Inflammatory macrophage treated with lipopolysaccharide for 4 hours (primary cell): Measurements from ENCODE around the gene IGSF23.

ENCODE experiments used
- DNase-seq: peaks from one replicate; pipeline ENCODE4 v3.0.0-alpha.2; 2020

IGSF23 gene

DNA sequence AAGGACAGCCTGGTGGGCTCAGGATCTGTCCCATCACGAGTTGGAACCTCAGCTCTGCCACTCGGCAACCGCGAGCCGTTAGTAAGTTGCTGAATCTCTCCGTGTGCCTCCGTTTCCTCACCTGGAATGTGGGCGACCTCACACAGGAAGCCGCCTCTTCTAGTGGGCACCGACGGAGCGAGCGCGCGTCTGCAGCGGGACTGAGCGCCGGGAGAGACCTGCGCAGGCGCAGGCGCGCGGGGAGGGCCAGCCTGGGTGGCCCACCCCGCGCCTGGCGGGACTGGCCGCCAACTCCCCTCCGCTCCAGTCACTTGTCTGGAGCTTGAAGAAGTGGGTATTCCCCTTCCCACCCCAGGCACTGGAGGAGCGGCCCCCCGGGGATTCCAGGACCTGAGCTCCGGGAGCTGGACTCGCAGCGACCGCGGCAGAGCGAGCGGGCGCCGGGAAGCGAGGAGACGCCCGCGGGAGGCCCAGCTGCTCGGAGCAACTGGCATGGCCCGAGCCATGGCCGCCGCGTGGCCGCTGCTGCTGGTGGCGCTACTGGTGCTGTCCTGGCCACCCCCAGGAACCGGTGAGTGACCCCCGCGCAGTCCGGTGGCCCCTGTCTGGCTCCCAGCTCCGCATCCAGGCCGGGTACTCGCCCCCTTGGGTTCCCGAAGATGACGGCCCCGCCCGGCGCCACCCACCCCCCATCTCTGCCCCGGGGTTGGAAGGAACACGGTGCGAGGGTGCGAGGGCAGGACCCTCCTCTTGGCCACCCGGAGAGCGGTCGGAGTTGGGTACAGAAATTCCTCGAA, 30.4 kb downstream of the IGSF23 start, which contains the start of gene PVR:
TSS of gene PVR (plus strand) at position 306 of the 797 bp plus-strand sequence. CDS start at position 493, 187 bp downstream.
- peak; percentile 77 for DNase-seq

DNA sequence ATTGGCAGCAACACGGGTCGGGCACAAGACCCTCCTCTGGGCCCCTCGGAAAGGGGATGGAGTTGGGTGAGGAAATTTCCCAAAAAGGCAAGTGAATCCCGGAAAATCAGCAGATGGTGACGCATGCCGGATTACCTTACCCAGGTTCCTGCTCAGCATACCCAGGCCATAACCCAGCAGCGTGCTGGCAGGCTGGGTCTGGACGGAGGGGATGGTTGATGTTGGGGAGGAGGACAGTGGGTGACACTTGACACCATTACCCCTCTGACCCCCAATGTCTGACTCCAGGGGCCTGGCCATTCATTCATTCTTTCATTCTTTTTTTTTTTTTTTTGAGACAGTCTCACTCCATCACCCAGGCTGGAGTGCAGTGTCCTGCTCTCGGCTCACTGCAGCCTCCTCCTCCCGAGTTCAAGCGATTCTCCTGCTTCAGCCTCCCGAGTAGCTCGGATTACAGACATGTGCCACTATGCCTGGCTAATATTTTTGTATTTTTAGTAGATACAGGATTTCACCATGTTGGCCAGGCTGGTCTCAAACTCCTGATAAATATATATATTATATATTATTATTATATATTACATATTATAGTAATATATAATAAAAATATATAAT, 31.1 kb downstream of the IGSF23 start:
- DNase-seq = no peak

DNA sequence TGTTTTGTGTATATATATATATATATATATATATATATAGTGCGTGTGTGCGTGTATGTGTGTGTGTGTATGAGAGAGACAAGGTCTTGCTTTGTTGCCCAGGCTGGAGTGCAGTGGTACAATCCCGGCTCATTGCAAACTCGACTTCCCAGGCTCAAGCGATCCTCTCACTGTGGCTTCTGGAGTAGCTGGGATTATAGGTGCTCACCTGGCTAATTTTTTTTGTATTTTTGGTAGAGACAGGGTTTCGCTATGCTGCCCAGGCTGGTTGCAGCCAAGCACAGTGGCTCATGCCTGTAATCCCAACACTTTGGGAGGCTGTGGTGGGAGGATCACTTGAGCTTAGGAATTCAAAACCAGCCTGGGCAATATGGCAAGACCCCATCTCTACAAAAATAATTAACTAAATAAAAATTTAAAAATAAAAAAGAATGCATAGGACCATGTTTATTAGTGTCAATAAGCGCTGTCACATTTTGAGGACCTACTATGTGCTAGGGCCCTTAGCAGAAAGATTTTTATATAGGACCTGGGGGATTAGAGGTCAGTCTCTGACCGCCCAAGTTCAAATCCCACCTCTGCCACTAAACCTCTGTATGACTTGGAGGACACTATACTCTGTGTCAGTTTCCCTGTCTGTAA, 32.2 kb downstream of the IGSF23 start:
- DNase-seq = no peak

DNA sequence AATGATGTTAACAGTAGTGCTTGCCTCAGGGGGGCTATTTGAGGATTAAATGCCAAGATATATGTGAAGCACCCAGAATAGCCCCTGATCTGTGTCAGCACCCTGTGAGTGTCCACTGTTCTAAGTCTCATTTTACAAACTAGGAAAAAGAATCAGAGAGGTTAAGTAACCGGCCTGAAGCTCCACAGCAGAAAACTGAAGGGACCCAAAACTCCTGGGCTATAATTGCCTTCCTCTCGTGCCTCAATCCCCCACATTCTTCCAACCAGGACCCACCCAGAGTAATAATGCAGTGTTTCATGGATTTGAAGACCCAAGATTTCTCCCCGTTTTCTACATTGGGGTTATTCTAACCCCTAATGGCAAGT, 32.7 kb downstream of the IGSF23 start:
- no peak for DNase-seq

DNA sequence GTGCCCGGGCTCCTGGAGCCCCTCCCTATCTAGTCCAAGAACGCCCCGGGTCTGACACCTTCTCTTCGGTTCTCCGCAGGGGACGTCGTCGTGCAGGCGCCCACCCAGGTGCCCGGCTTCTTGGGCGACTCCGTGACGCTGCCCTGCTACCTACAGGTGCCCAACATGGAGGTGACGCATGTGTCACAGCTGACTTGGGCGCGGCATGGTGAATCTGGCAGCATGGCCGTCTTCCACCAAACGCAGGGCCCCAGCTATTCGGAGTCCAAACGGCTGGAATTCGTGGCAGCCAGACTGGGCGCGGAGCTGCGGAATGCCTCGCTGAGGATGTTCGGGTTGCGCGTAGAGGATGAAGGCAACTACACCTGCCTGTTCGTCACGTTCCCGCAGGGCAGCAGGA, 33.8 kb downstream of the IGSF23 start:
- no peak for DNase-seq

DNA sequence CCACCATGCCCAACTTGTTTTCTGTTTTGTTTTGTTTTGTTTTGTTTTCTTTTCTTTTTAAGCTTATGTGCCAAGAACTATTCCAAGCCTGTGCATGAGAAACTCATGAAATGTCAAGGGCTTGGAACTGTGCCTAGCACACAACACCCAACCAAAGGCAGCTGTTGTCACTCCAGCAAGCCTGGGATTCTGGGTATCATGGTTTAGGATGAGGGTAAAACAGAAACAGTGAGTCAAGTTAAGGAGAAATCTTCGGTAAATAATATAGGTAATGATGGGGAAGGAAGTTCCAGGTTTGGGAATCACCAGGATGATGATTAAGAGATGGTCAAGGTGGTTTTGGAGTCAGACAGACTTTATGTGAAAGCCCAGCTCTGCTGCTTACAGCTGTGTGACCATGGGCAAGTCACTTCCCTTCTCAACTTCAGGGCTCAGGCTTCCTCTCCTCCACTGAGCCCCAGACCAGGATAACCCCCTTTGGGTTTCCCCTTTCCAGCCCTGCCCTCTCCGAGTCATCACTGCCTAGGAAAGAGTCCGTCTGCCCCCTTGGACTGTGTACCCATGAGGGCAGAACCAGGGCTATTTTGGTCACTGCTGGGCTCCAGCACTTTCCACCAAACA, 35.4 kb downstream of the IGSF23 start:
- DNase-seq = peak; percentile 69

DNA sequence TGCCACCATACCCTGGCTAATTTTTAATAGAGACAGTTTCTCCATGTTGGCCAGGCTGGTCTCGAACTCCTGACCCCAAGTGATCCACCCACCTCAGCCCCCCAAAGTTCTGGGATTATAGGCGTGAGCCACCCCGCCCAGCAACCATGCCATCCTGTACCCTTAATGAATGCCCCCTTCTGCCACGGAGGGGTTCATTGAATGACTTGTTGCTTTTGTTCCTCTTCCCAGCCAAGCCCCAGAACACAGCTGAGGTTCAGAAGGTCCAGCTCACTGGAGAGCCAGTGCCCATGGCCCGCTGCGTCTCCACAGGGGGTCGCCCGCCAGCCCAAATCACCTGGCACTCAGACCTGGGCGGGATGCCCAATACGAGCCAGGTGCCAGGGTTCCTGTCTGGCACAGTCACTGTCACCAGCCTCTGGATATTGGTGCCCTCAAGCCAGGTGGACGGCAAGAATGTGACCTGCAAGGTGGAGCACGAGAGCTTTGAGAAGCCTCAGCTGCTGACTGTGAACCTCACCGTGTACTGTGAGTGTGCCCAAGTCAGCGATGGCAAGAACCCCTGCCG, 36.3 kb downstream of the IGSF23 start:
- DNase-seq = no peak

DNA sequence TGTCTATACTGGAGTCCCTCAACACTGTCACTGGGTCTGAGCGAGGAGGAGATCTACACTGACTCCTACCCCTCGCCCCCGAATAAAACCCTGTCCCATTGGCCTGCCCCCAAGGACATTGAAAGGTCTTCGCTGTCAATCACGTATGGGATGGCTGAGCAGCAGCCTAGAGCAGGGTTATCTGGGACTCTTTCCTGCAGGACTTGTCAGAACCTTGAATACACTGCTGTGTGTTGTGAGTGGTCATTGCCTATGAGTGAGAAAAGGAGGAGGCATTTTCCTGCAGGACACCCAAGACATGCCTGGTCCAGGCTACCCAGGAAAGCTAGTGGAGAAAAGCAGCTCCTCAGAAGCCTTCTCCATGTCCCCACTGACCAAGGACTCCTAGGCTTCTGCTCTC, 40.0 kb downstream of the IGSF23 start:
- no peak for DNase-seq

DNA sequence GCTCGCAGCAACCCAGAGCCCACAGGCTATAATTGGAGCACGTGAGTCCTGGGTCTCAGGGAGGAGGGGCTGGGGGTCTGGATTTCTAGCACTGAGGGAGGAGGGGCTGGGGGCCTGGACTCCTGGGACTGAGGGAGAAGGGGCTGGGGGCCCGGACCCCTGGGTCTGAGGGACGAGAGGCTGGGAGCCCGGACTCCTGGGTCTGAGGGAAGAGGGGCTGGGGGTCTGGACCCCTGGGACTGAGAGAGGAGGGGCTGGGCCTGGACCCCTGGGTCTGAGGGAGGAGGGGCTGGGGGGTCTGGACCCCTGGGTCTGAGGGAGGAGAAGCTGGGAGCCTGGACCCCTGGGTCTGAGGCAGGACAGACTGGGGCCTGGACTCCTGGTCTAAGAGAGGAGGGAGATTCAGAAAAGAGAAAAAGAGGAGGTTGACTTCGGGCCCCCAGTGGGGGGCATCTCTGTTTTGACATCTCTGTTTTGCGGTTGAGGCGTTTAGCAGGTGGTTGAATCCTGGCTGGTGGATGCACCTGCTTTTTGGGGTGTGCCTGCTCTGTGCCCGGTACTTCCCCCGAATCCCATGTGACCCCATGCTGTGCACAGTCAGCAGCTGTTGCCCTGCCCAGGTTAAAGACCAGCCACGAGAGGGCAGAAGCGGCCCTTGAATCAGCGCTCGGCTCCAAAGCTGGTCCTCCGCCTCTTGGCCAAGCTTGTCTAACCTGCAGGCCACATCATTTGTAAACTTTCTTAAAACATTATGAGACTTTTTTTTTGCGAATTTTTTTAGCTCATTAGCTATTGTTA, 40.8 kb downstream of the IGSF23 start:
- DNase-seq = peak; percentile 81

DNA sequence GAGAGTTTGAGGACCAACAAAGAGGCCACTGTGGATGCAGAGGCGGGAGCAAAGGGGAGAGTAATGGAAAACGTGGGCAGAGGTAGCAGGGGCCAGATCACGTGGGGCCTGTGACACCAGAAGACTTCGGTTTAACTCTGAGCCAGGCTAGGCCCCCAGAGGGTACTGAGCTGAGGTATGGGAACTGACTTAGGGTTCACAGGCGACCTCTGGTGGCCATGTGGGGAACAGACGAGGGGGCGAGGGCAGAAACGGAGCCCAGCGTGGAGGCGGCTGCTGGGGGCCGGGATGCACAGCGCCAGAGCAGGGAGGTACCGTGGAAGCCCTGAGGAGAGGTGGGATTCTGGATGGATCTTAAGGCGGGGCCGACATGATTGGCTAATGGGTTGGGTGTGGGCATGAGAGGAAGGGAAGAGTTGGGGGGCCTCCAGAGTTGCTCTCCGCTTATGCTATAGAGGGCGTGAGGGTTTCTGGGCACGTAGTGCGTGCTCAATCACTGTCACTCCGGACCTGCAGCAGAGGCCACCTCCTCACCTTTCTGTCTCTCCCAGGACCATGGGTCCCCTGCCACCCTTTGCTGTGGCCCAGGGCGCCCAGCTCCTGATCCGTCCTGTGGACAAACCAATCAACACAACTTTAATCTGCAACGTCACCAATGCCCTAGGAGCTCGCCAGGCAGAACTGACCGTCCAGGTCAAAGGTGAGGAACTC, 44.0 kb downstream of the IGSF23 start:
- peak; percentile 49 for DNase-seq

DNA sequence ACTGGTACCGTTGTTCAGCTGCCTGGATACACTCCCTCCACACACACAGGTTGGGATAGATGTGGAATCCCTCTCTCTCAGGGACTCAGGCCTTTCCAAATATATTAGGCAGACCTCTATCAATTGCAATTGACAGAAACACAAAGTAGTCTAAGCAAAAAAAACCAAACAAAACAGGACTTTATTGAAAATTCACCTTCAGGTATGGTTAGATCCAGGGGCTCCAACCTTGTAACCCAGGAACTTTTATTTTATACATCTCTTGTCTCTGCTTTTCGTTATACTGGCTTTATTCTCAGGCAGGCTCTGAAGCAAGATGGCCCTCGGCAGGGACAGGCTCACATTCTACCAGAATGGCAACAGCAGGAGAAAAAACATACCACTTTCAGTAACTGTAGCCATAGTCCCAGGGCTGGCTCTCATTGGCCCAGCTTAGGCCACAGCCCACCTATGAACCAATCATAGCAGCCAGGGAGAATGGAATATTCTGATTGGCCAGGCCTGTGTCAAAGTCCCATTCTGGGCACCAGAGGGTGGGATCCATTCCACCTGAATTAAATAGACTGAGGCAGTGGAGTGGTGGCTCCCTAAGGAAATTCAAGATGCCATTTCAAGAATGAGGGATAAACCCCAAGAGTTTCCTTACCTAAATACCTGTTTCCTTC, 44.8 kb downstream of the IGSF23 start:
- DNase-seq = no peak

DNA sequence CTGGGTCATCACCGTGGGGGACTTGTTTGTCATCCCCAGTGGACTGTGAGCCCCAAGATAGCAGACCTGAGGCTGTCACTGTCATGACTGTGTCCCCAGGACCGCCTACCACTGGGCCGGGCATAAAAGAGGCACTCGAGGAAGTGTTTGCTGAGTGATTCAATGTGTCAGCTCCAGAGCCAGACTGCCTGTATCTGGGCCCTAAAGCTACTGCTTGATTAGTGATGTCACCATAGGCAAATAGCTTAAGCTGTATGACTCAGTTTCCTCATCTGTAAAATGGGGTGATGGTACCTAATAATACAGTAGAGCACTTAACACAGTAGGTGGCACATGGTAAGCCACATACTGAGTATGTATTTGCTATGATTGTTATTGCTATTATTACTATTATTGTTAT, 46.7 kb downstream of the IGSF23 start:
- no peak for DNase-seq

DNA sequence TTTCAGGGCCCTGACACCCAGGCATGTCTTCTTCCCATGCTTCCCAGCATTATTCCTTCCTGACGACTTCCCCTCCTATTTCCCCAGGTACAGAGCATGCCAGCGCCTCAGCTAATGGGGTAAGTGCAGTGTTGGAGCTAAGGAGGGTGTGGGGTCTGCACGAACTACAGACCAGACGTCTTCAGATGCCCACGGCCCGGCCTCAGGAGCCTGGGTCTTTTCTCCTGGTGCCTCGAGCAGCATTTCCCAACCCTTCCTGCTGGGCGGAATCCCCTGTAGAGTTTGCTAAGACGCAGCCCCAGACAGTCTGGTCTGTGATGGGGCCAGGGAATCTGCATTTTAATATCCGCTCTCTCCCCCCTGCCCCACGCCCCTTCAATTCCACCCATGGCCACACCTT, 47.8 kb downstream of the IGSF23 start:
- DNase-seq = no peak

DNA sequence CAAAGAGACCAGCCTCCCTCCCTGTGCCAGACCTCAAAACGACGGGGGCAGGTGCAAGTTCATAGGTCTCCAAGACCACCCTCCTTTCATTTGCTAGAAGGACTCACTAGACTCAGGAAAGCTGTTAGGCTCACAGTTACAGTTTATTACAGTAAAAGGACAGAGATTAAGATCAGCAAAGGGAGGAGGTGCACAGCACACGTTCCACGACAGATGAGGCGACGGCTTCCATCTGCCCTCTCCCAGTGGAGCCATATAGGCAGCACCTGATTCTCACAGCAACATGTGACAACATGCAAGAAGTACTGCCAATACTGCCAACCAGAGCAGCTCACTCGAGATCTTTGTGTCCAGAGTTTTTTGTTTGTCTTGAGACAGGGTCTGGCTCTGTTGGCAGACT, 48.5 kb downstream of the IGSF23 start:
- DNase-seq = no peak

DNA sequence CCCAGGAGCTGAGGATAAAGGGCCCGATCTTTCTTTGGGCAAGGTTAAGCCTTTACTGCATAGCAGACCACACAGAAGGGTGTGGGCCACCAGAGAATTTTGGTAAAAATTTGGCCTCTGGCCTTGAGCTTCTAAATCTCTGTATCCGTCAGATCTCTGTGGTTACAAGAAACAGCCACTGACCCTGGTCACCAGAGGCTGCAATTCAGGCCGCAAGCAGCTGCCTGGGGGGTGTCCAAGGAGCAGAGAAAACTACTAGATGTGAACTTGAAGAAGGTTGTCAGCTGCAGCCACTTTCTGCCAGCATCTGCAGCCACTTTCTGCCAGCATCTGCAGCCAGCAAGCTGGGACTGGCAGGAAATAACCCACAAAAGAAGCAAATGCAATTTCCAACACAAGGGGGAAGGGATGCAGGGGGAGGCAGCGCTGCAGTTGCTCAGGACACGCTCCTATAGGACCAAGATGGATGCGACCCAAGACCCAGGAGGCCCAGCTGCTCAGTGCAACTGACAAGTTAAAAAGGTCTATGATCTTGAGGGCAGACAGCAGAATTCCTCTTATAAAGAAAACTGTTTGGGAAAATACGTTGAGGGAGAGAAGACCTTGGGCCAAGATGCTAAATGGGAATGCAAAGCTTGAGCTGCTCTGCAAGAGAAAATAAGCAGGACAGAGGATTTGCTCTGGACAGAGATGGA, 49.5 kb downstream of the IGSF23 start:
- DNase-seq = no peak

DNA sequence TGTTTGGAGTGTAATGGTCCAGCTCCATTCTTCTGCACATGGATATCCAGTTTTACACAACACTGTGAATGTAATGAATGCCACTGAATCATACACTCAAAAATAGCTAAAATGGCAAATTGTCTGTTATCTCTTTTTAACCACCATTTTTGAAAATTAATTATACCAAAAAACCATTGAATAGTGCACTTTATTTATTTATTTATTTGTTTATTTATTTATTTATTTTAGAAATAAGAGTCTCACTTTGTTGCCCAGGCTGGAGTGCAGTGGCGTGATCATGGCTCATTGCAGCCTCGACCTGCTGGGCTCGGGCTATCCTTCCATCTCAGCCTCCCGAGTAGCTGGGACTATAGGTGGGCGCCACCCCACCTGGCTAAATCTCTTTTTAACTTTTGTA, 50.6 kb downstream of the IGSF23 start:
- DNase-seq = no peak

DNA sequence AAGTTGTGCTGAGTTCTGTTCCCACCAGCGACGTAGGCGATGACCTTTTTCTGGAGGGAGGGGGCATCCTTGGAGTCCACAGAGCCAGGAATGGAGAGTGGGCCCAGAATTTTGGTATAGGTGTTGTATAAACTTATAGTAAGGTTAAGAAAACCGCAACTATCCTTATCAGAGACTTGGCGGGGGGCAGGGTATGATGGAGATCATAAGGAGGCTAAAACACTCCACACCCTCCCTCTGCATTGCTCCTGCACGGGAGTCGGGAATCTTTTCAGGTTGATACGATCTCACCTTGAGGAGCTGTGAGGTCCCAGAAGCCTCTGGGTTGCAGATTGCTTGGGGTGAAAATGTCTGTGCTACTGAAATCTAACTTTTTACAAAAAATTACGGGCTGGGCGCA, 51.6 kb downstream of the IGSF23 start:
- no peak for DNase-seq

DNA sequence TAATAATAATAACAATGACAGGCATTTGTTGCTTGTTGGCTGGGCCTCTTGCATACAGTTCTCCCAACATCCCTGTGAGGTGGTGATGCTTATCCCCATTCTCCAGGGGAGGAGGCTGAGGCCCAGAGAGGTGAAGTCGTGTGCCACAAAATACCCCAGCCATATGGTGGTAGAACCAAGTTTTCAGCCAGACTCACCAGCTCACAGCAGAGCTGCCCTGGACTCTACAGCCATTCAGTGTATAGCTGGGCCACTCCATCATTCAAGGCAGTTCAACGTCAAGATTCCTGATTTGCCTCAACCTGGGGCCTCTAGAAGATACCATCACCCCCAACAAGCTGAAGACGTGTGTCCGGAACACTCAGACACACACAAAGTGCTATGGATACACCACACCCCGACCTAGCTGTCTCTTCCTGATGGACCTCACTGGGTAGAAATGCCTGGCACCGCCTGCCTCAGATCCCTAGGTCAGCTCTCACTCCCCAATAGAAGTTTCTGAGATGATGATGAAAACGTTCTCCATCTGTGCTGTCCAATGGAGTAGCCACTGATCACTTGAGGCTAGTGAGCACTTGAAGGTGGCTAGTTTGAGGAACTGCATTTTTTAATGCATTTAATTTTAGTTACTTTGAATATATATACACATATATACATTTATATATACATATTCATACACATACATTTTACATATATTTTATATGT, 53.6 kb downstream of the IGSF23 start:
- DNase-seq = no peak

DNA sequence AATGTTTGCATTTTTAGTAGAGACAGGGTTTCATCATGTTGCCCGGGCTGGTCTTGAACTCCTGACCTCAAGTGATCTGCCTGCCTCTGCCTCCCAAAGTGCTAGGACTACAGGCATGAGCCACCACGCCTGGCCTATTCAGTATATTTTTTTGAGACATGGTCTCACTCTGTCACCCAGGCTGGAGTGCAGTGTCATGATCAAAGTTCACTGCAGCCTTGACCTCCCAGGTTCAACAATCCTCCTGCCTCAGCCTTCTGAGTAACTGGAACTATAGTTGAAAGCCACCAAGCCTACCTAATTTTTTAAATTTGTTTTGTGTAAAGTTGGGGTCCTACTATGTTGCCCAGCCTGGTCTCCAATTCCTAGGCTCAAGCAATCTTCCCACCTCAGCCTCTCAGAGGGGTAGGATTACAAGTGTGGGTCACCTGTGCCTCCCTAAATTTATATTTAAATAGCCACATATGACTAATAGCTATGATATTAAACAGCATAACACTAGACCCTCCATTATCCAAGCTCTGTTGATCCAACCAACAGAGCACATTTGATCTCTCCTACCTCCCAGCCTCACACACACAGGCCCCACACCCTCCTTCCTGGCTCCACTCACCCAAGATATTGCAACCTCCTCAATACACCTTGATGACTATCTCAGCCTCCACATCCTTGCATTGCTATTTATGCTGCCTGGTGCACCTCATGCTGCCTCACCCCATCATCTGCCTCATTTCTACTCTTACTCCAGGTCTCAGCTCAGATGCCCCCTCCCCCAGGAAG, 55.8 kb downstream of the IGSF23 start:
- no peak for DNase-seq
